T follicular helper cell (primary cell): Measurements from ENCODE around the gene CLEC17A.
A peak's percentile ranks its signal among the peaks of the same experiment; 100 is the strongest.
"Not testable (repeated sequence)": the region's sequence is repeated elsewhere in the genome, so short reads cannot be mapped to it uniquely, and the experiment has no call there.

Source experiments
- DNase-seq: peaks from one replicate; pipeline ENCODE4 v3.0.0-alpha.2; 2020; ENCODE audit warnings: low read depth
- total RNA-seq, 2 experiments: gene quantifications; one replicate each; lab custom pipeline; 2026; lab: John Stamatoyannopoulos, UW

CLEC17A gene
- total RNA-seq = 0.06 to 0.39 reads per million in 2 experiments

DNA sequence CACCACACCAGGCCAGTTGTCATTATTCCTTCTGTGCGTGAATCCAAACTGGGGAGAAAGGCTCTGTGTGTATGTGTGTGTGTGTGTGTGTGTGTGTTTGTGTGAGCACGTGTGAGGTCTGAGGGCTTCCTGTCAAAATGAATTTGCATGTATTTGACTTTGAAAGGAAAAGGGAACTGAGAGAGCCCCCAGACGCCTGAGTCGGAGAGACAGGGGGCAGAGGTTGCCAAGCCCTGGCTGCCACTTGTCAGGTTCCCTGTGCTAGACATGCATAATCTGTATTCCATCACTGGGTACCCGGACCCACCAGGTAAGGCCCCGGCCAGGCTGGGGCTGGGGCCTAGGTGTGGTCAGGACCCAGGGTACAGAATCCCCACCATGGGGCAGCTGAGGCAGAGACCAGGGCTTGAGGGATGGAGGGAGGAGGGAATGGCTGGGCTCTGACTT is at the start of gene CLEC17A:
TSS of gene CLEC17A (plus strand) at position 191 of the 447 bp plus-strand sequence. CDS start at position 268, 77 bp downstream.
- no peak for DNase-seq

GRCh38 chr19:14533450-14533849 is 49.4 kb upstream of the CLEC17A start:
- DNase-seq = no peak

DNA sequence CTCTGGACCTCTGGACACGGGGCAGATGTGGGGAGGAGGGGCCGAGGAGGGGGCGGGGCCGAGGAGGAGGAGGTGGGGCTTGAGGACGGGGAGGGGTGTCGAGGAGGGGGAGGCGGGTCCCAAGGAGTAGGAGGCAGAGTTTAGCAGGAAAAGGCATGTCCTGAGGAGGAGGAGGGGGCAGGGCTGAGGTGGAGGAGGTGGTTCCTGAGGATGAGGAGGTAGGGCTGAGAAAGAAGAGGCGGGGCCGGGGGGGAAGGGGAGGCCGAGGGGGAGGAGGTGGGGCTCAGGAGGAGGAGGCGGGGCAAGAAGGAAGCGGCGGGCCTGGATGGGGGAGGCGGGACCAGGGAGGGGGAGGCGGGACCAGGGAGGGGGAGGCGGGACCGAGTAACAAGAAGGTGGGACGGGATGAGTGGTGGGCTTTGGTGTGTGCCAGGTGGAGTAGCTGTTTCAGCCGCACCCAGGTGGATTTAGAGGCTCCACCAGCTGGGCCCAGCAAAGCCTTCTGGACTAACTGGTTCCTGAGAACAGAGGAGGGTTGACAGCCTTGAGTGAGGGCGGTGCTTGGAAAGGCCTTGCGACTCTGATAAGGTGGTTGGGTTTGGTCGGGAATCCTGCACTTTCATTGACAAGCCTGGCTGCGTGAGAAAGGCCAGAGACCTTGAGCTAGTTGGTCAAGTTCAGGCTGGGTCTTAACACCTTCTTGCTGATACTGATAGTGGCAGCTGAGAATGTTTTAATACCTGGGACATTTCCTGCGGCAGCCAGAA is 45.8 kb upstream of the CLEC17A start:
- no peak for DNase-seq

DNA sequence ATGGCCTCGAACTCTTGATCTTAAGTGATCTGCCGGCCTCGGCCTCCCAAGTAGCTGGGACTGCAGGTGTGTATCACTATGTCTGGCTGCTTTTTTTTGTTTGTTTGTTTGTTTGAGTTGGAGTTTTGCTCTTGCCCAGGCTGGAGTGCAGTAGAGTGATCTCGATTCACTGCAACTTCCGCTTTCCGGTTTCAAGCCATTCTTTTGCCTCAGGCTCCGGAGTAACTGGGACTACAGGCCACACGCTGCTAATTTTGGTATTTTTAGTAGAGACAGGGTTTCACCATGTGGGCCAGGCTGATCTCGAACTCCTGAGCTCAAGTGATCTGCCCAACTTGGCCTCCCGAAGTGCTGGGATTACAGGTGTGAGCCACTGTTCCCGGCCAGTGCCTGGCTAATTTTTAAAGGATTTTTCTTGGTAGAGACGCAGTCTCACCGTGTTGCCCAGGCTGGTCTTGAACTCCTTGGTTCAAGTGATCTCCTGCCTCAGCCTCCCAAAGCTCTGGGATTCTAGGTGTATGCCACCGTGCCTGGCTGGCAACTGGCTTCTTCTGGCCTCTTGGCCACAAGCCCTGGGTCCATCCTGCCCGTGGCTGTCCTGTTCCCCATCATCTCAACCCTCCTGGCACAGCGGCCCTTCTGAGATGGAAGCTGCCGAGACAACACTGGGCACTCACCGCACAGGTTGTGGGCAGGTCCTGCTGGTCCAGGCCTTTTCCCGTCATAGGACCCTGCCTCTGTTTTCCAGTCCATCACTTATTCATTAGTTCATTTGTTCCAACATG is 42.0 kb upstream of the CLEC17A start:
- no peak for DNase-seq

- DNase-seq = not testable (repeated sequence)
Measured at GRCh38 chr19:14541979-14542378, 40.9 kb upstream of the CLEC17A start.

GRCh38 chr19:14542711-14543328 is 40.1 kb upstream of the CLEC17A start:
- no peak for DNase-seq

DNA sequence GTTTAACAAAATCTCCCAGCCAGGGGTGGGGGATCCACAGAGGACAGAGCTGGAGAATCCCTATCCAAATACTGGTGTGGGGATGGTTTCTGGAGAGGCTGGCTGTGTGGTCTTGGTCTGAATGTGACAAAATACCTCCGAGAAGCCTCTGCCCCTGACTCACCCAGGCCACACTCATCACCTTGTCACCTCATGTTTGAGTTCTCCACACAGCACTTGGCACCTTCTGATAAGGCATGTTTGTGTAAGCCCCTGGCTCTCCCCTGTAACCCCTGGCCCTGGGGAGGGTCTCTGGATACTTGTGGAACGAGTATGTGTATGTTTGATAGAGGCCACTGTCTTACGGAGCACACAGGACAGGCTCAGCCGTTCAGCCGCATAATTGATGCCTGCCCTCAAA is 38.8 kb upstream of the CLEC17A start:
- DNase-seq = no peak

- DNase-seq = no peak
Measured at GRCh38 chr19:14544977-14545715, 37.7 kb upstream of the CLEC17A start.

GRCh38 chr19:14545716-14546082 is 37.2 kb upstream of the CLEC17A start:
- DNase-seq = no peak

- DNase-seq = no peak
Measured at GRCh38 chr19:14550201-14550754, 32.6 kb upstream of the CLEC17A start.

- peak; percentile 77 for DNase-seq
Measured at GRCh38 chr19:14551134-14552005, 31.5 kb upstream of the CLEC17A start.

- not testable (repeated sequence) for DNase-seq
Measured at GRCh38 chr19:14552006-14552360, 30.9 kb upstream of the CLEC17A start.

DNA sequence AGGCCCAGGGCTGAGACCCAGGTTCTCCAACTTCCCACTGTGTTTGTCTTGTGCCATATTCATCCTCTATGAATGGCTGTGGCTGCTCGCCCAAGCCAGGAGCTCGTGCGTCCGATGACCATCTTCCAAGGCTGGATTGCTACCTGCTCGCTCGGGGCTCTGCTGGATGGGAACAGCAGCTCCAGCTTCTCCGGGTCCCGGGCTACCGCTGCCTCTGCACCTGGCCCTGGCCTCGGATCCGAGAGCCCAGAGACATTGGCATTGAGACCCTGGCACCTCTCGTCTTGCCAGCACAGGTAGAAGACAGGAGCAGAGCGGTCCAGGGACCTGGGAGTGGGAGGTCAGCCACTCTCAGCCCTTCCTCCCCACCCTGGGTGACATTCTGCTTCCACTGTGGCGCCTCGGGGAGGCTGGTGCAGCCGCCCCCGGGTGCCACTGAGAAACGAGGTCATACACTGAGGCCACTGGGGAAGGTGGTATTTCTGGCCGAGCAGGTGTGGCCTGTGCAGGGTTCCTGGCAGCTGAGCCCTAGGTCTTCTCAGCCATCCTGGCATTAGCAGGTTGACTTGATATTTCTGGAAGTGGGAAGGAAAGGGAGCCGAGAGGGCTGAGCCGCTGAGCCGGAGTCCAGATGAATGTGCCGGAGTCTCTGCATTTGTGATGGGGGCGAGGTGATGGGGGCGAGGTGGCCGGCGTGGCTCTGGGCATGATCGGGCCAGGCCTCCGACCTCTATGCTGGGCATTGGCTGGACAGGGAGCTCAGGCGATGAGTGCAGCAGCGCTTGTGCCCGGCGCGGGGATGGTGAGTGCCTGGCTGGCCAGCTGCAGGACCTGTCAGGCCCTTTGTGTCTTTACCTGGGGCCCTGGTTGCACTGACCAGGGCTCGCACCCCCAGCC is 29.6 kb upstream of the CLEC17A start:
- no peak for DNase-seq

GRCh38 chr19:14553939-14554243 is 29.0 kb upstream of the CLEC17A start:
- DNase-seq = no peak

DNA sequence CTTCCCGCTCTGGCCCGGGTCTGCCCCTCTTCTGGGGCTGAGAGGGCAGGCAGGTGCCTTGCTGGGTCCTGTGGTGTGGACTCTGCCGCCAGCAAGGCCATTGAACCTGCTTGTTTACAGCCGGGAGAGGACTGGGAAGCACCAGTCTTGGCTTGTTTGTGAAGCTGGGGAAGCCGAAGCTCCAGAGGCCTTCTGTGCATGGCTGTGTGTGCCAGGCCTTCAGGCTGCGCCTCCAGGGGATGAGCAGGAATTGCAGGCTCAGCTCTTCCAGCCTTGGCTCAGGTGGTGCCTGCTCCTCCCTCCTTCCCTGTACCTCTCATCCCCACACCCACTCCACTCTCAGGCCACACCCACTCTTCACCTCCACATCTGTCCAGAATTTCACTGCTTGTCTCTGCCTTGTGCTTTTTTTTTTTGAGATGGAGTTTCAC is 28.5 kb upstream of the CLEC17A start:
- no peak for DNase-seq

- no peak for DNase-seq
Measured at GRCh38 chr19:14555918-14556661, 26.8 kb upstream of the CLEC17A start.

DNA sequence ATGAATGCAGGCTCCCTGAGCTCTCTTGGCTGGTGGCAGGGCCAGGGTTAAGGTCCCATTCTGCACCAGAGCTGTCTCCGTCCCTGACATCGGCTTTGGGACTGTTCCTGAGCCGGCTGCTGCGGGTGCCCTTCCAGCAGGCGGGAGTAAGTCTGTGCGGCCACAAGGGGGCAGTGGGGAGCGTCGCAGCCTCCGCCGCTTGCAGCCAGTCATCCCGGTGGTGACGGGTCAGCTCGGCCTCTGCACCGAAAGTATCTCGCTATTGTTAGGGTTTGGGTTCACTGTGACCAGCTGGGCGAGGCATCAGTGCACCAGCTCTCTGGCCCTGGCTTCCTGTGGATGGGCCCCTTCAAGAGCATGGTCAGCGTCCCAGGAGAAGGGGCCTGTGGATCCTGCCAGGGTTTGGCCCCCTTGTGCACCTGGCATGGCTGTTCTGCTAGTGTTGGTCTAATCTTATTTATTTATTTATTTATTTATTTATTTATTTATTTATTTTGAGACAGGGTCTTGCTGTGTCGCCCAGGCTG is 26.2 kb upstream of the CLEC17A start:
- peak; percentile 52 for DNase-seq

- DNase-seq = no peak
Measured at GRCh38 chr19:14558370-14559066, 24.4 kb upstream of the CLEC17A start.
